GM21619 (cell line): Measurements from ENCODE around the gene SPRYD3.
"Not testable (repeated sequence)": the region's sequence is repeated elsewhere in the genome, so short reads cannot be mapped to it uniquely, and the experiment has no call there.

Experiments used
- ATAC-seq: cut with Tn5 transposase; IDR thresholded peaks from one replicate; pipeline ENCODE4 v1.9.1; 2021; ENCODE audit not compliant: unreplicated experiment

The SPRYD3 gene

DNA sequence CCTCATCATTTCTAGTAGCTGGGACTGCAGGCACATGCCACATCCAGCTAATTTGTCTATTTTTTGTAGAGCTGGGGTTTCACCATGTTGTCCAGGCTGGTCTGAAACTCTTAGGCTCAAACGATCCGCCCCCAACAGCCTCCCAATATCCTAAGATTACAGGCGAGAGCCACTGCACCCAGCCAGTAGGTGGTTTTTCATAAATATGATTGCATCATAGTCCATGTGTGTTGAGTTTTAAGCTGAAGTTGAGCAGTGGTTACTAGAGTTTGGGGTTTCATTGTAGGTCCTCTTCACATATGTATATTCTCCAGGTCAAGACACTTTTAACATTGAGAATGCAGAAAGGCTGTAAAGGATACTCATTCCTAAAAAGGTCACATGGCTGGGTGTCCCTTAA lies 42.4 kb downstream of the SPRYD3 start:
- no peak for ATAC-seq

DNA sequence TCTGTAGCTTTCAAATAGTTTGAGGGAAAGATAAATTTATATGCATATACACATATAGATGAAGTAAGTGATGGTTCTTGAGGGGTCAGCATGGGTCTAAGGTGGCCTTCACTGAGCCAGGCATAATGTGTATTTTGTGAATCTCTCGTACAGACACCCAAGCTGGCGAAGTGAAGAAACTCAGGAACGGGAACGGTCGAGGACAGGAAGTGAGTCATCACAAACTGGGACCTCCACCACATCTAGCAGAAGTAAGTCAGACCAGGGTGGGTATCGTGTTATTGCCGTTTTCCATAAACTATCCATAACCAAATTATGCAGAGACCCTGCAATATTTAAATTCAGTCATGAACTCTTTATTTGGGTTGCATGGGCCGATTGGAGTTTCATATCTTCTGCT lies 44.7 kb downstream of the SPRYD3 start:
- no peak for ATAC-seq

DNA sequence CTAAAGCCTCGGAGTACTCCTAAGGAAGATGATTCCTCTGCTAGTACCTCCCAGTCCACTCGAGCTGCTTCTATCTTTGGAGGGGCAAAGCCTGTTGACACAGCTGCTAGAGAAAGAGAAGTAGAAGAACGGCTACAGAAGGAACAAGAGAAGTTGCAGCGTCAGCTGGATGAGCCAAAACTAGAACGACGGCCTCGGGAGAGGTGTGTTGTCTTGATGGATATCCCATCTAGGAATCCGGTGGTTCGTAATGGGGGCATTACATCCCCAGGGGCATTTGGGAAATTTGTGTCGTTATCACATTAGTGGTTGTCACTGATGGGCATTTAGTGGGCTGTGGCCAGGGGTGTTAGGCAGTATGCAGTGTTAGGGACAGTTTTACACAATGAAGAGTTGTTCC lies 45.4 kb downstream of the SPRYD3 start:
- ATAC-seq, result not testable (repeated sequence)

DNA sequence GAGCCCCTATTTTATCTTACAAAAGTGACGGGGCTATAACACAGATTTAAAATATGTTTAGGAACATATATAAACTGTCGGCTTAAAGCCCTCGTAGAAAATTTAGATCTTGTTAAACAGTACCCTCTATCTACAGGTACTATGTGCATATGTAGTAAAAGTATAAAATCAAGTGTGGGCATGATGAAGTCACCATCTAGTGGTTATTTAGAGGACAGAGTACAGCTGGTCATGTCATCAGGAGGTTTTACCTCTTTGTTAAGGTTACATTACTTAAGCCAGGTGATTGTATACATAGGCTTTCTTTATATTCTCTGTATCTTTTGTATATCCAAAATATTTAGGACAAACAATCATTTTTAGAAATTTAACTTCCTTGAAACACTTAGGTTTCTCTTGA lies 47.6 kb downstream of the SPRYD3 start:
- no peak for ATAC-seq

DNA sequence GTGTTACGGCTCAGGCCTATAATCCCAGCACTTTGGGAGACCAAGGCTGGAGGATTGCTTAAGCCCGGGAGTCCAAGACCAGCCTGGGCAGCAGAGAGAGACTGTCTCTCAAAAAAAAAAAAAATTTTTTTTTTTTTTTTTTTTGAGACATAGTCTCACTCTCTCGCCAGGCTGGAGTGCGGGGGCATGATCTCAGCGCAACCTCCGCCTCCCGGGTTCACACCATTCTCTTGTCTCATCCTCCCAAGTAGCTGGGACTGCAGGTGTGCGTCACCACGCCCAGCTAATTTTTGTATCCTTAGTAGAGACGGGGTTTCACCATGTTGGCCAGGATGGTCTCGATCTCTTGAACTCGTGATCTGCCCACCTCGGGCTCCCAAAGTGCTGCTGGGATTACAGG lies 52.2 kb downstream of the SPRYD3 start:
- ATAC-seq, result not testable (repeated sequence)

DNA sequence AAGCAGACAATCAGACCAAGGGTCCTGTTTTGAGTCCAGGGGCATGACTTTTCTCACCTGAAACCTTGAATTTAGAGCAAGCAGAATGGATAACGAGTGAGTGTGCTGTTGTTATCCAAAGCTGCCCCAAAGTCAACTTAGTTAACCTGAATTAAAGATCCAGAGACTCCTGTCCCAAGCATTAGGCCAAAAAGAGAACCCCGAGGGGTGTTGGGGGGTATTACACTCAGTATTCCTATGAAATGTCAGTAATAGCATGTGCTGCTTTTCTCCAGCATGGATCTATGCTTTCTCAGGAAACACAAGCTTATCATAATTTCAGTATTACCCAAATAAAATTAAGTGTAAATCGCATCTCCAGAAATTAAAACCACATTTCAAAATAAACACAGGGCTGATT lies 53.9 kb downstream of the SPRYD3 start:
- no peak for ATAC-seq

DNA sequence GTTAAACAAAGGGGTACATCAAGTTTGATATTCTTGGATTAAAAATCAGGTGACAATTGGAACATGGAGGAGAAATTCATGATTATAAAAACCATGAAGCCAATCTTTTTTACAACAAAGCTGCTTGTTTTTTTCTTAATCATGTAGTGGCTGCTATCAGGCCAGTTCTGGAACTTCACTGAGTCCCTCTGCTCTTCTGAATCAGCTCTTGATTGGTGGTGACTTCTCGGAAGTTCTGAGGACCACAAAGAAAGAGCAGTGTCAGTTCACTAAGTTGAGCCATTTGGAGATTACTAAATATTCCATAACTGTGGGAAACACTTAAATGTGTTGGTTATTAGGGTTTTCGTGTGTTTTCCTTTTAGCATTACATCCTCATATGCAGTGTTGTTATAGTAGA lies 64.5 kb downstream of the SPRYD3 start:
- ATAC-seq, result no peak
